Endodermal cell (in vitro differentiated cells): ENCODE results near the gene CCT5. TPM values are rescaled to one million over a fixed set of nuclear protein-coding genes. Genes with fewer than 3 reads are reported as not detected.
A peak's percentile ranks its signal among the peaks of the same experiment; 100 is the strongest.

Experiments used
- DNase-seq: peaks from one replicate; pipeline ENCODE4 v3.0.0-alpha.2; 2017
- H3K27ac ChIP-seq: 2 replicates; pipeline ENCODE4 v1.5.1; 2013; ENCODE audit warnings: mild to moderate bottlenecking, low read depth, low read length, moderate library complexity
- H3K27me3 ChIP-seq: 2 replicates; pipeline ENCODE4 v1.6.1; 2013; ENCODE audit warnings: mild to moderate bottlenecking, low read length, moderate library complexity; ENCODE audit not compliant: insufficient read depth, control insufficient read depth, poor library complexity, severe bottlenecking
- H3K36me3 ChIP-seq: 2 replicates; pipeline ENCODE4 v1.7.0; 2013; ENCODE audit warnings: mild to moderate bottlenecking, low read length, moderate library complexity; ENCODE audit not compliant: control insufficient read depth, insufficient read depth
- H3K4me1 ChIP-seq: one replicate; pipeline ENCODE4 v1.7.0; 2013; ENCODE audit warnings: low read length; ENCODE audit not compliant: control insufficient read depth, insufficient read depth
- H3K4me3 ChIP-seq: 2 replicates; pipeline ENCODE4 v1.5.1; 2013; ENCODE audit warnings: mild to moderate bottlenecking, low read length, moderate library complexity
- H3K9ac ChIP-seq: 2 replicates; pipeline ENCODE4 v1.6.1; 2013; ENCODE audit warnings: mild to moderate bottlenecking, low read length, moderate library complexity; ENCODE audit not compliant: poor library complexity, severe bottlenecking; ENCODE audit errors: extremely low read depth
- H3K9me3 ChIP-seq: 2 replicates; pipeline ENCODE4 v1.6.1; 2013; ENCODE audit warnings: mild to moderate bottlenecking, low read length, moderate library complexity; ENCODE audit not compliant: control insufficient read depth
- H3K27ac Mint-ChIP-seq: 2 replicates; pipeline ENCODE4 v1.8.0; 2020; ENCODE audit warnings: mixed read lengths
- H3K27me3 Mint-ChIP-seq: 2 replicates; pipeline ENCODE4 v1.8.0; 2021; ENCODE audit warnings: mild to moderate bottlenecking, mixed read lengths; ENCODE audit not compliant: insufficient read depth
- H3K36me3 Mint-ChIP-seq: 2 replicates; pipeline ENCODE4 v1.8.0; 2020; ENCODE audit warnings: low read depth, mixed read lengths
- H3K4me1 Mint-ChIP-seq: 2 replicates; pipeline ENCODE4 v1.8.0; 2020; ENCODE audit warnings: mixed read lengths
- H3K4me3 Mint-ChIP-seq: 2 replicates; pipeline ENCODE4 v1.8.0; 2020; ENCODE audit warnings: mild to moderate bottlenecking, moderate library complexity, mixed read lengths
- H3K9me3 Mint-ChIP-seq: 2 replicates; pipeline ENCODE4 v1.8.0; 2020; ENCODE audit warnings: mild to moderate bottlenecking, mixed read lengths
- CTCF ChIP-seq: fragments of 200-600 bp; sonication (generic); conservative IDR thresholded peaks from 2 replicates; pipeline ENCODE4 v1.5.0; 2021; ENCODE audit warnings: antibody characterized with exemption, mild to moderate bottlenecking
- WGBS, 2 experiments: methylation state at CpG; one replicate each; pipeline versions ENCODE4 v1.1.5 to v1.1.7; 2013; ENCODE audit warnings: missing lambda C conversion rate in 2 of 2, mixed read lengths in 1 of 2; ENCODE audit not compliant: insufficient coverage in 1 of 2, insufficient read length in 1 of 2; 5-methylcytosine and 5-hydroxymethylcytosine counted together
- total RNA-seq, 2 donors: library from RNA; stranded (reverse); fragmentation: NEBNext Ultra II Directional in 1 of 2; extraction: Animal tissue kit (Norgen Biotek cat#: 25700) in 1 of 2; gene quantifications; 2 replicates in 1 of 2; 3 replicates in 1 of 2; pipeline ENCODE4 v1.2.1, GENCODE V29; 2021

The CCT5 gene
- total RNA-seq, 2 donors from 2014 or later, result 316 to 356 TPM

- Mint-ChIP-seq H3K27ac (no peak overlapping the region), H3K36me3 (peaks cover 41% of the 10 kb centered on the region), H3K27me3 (no peaks in the 10 kb centered on the region), H3K4me1 (peaks cover 13% of the 10 kb centered on the region), H3K9me3 (no peaks in the 10 kb centered on the region), H3K4me3 (no peak overlapping the region)
- no peaks in the 10 kb centered on the region for H3K4me1 ChIP-seq
- 77 to 94% methylated on average over 2 to 4 of the region's 4 CpGs for WGBS, 2 experiments
- H3K27ac ChIP-seq, result no peak overlapping the region
- no peak overlapping the region for H3K4me3 ChIP-seq
- H3K27me3 ChIP-seq, result no peaks in the 10 kb centered on the region
- DNase-seq, result no peak
- H3K9me3 ChIP-seq, result no peaks in the 10 kb centered on the region
- H3K9ac ChIP-seq, result no peak overlapping the region
- no peak for TF ChIP-seq CTCF
- H3K36me3 ChIP-seq, result peaks cover 46% of the 10 kb centered on the region
Measured at GRCh38 chr5:10266137-10266536, 16.1 kb downstream of the CCT5 start.

GRCh38 chr5:10266839-10267238, 16.8 kb downstream of the CCT5 start:
- Histone ChIP-seq H3K27me3 (no peaks in the 10 kb centered on the region), H3K4me3 (no peak overlapping the region), H3K9ac (no peak overlapping the region), H3K9me3 (no peaks in the 10 kb centered on the region), H3K27ac (no peak overlapping the region), H3K36me3 (peaks cover 39% of the 10 kb centered on the region), H3K4me1 (no peaks in the 10 kb centered on the region)
- Mint-ChIP-seq H3K4me1 (peaks cover 13% of the 10 kb centered on the region), H3K36me3 (peaks cover 36% of the 10 kb centered on the region), H3K9me3 (no peaks in the 10 kb centered on the region), H3K4me3 (no peak overlapping the region), H3K27ac (peak overlapping the region; percentile 49), H3K27me3 (no peaks in the 10 kb centered on the region)
- WGBS, 2 experiments, result 91% methylated on average over 4 of the region's 4 CpGs
- no peak for DNase-seq
- no peak for TF ChIP-seq CTCF

GRCh38 chr5:10268100-10268499, 18.0 kb downstream of the CCT5 start:
- no peak overlapping the region for H3K9ac ChIP-seq
- peak overlapping the region; percentile 12 for H3K27ac Mint-ChIP-seq
- no peaks in the 10 kb centered on the region for H3K9me3 ChIP-seq
- H3K36me3 Mint-ChIP-seq, result peaks cover 25% of the 10 kb centered on the region
- no peak overlapping the region for H3K27ac ChIP-seq
- no peaks in the 10 kb centered on the region for H3K27me3 Mint-ChIP-seq
- no peak overlapping the region for H3K4me3 ChIP-seq
- H3K4me3 Mint-ChIP-seq, result no peak overlapping the region
- H3K27me3 ChIP-seq, result no peaks in the 10 kb centered on the region
- DNase-seq, result no peak
- H3K9me3 Mint-ChIP-seq, result no peaks in the 10 kb centered on the region
- H3K4me1 Mint-ChIP-seq, result peaks cover 13% of the 10 kb centered on the region
- H3K4me1 ChIP-seq, result no peaks in the 10 kb centered on the region
- TF ChIP-seq CTCF, result no peak
- H3K36me3 ChIP-seq, result peaks cover 27% of the 10 kb centered on the region
- WGBS, 2 experiments, result 86 to 91% methylated on average over 6 to 10 of the region's 10 CpGs
